Stimulated activated CD4-positive, alpha-beta T cell treated with anti-CD3 and anti-CD28 coated beads, Interleukin-15, amount 100 ng/mL, for 48 hours (primary cell): Measurements from ENCODE around the gene DTNB.
"Not testable (repeated sequence)": the region's sequence is repeated elsewhere in the genome, so short reads cannot be mapped to it uniquely, and the experiment has no call there.

Experiments used
- DNase-seq, 2 donors: peaks; one replicate each; pipeline ENCODE4 v3.0.0-alpha.2; 2020; ENCODE audit warnings: low read depth in 2 of 2

Gene DTNB

GRCh38 chr2:25673300-25674076 lies at the start of gene DTNB:
TSS of gene DTNB (minus strand) at chr2:25673577. CDS start at chr2:25652660, 20,917 bp downstream.
- DNase-seq = peak; percentile 45 to 61

GRCh38 chr2:25722224-25722623 lies 48.8 kb upstream of the DTNB start:
- DNase-seq = no peak

GRCh38 chr2:25720575-25720974 lies 47.2 kb upstream of the DTNB start:
- DNase-seq = no peak

- DNase-seq = no peak
Observed at GRCh38 chr2:25714740-25715139, 41.4 kb upstream of the DTNB start.

GRCh38 chr2:25712455-25712854 lies 39.1 kb upstream of the DTNB start:
- no peak for DNase-seq

- DNase-seq = no peak
Observed at GRCh38 chr2:25711675-25712354, 38.4 kb upstream of the DTNB start.

DNA sequence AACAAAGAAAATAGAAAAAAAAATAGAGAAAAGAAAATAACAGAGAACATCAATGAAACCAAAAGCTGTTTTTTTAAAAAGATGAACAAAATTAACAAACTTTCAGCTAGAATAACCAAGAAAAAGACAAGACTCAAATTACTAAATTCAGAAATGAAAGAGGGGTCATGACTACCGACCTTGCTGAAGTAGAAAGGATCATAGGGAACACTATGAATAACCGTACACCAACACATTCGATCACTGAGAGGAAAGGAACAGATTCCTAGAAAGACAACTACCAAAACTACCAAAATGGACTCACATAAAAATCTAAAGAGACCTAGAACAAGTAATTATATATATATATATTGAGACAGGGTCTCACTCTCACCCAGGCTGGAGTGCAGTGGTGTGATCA lies 37.4 kb upstream of the DTNB start:
- DNase-seq = no peak

DNA sequence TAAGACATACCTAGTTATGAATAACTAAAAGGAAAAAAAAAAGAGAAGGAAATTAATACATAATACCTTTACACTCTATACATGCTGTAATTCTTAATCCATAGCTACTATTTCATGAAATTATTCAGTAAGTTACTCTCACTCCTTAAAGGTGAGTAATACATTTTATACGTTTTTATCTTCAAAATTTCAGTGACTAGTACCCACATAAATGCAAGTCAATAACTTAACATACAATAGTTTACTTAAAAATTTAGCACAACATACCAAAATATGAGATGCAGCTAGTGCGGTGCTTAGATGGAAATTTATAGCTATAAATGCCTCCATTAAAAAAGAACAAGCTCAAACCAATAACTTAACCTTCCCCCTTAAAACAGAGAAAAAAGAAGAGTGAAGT lies 36.0 kb upstream of the DTNB start:
- DNase-seq = no peak

DNA sequence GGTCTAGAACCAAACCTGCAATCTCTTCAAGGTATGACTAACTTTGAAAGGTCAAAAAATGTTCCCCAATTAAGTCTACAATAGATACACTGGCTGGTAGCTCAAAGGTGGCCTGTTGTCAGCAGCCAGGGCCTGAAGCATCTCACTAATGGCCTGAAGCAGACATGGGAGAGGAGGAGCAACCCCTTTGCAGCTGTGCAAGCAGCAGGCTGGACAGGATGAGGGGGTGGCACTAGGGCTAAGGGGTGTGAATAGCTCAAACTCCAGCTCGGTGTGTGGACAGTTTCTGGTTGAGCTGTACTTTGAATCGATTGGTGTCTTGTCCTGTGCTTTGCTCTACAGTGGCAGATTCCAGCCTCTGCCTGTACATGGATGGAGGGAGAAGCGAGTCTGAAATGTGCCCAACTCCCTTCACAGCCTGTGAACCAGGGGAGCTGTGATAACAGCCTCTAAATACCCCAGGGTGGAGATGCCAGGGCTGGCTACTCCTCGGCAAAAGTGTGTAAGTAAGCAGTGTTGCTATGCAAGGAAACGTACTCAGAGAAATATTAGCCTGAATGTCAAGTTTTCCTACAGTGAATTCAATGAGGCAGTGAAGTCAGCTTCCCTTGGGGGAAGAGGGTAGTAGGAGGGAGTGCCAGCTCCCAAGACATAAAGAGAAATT lies 34.7 kb upstream of the DTNB start:
- no peak for DNase-seq

DNA sequence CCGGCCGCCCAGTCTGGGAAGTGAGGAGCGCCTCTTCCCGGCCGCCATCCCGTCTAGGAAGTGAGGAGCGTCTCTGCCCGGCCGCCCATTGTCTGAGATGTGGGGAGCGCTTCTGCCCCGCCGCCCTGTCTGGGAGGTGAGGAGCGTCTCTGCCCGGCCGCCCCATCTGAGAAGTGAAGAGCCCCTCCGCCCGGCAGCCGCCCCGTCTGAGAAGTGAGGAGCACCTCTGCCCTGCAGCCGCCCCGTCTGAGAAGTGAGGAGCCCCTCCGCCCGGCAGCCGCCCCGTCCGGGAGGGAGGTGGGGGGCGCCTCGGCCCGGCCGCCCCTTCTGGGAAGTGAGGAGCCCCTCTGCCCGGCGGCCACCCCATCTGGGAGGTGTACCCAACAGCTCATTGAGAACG lies 32.2 kb upstream of the DTNB start:
- DNase-seq = not testable (repeated sequence)

DNA sequence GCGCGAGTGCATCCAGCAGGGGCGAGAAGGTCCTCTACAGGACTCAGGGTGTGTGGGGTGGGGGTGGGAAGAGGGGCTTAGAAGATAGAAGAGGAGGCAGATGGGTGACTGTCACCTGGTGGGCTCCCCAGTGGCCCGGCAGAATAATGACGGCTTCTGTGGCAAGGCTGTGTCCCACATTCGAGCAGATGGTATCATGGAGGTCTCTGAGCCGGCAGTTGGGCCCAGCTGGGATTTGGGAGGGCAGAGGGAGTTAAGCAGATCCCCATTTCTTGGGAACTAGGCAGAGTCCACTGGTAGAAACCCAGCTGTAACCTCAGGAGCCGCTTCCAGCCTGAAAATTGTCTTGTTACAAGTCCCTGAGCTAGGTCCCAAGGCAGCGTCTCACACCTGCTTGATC lies 28.4 kb upstream of the DTNB start:
- no peak for DNase-seq

DNA sequence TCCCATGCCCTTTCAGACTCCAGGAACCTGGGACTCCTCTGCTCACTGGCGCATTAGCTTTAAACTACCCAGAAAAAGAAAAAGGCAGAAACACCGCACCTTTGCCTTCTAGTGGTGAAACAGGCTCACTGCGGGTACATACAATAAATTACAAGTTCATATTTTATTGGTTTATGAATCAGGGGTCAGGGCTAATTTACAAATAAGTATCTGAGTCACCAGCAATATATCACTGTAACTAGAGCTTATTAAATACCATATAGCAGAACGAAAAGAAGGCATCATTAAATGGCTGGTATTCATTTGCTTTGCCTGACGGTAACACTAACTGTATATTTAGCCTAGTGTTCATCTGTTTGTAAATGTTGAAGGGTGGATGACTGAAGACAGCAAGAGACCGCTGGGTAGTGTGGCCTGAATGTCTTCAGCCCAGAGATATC lies 26.9 kb upstream of the DTNB start:
- DNase-seq = peak in 1 of 2 donors; percentile 9

DNA sequence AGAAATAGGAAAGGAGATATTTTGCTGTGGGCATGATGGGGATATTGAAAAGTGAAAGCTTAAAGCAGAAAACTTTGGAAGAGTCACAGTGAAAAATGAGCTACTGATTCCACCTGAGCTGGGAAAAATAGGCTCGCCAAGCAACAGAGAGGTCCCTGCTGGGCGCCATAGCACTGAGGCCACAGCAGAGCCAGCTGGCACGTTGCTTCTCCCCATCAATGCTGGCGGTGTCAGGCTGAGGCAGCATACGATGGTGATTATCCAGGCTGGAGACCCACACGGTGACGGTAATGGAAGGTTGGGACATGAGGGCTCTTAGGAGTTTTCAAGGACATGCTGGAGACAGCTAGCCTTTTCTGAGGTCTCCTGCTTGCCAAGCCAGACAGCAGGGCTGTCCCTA lies 25.8 kb upstream of the DTNB start:
- DNase-seq = no peak

DNA sequence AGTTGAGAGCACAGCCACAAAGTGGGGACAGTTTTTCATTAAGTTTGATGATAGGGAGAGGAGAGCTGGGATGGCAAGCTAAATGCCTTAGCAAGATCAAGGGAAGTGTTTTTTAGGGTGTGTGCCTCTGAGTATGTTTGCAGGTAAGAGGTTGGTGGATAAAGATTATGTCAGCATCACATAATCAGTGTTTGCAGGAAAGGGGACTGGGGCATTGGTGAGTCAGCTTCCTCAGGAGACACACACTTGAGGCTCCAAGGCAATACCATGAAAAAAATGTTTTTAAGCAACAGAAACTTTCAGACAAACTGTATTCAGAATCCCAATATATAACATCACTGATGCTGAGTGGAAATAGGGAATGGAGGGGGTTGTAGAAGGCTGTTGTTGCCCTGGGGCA lies 25.4 kb upstream of the DTNB start:
- no peak for DNase-seq

- no peak for DNase-seq
Observed at GRCh38 chr2:25697559-25698341, 24.4 kb upstream of the DTNB start.

DNA sequence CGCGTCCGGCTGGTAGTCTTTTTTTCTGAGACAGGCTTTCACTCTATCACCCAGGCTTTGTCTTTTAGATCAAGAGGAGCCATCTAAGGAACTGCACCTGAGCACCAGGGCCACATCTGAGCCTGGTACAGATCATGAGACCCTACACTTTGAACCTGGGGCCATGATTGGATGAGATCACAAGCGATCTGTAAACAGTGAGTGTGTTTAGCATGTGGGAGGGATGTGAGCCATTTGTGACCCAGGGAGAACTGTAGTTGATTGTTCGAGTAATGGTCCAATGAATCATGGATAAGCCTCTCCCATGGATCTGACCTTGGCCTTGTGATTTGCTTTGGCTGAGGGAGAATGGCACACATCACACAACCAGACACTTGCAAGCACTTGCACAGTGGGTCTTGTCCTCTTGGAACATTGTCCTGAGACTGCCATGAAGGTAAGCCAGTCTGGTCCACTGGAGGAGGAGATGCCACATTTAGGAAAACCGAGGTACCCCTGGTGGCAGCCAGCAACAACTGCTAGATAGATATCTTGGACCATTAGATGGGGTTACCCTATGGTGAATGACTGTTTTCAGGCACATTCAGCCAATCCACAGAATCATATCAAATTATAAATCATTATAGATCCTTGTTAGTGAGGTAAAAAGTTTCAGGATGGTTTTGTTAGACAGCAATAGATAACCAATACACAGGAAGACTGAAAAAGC lies 19.5 kb upstream of the DTNB start:
- no peak for DNase-seq

DNA sequence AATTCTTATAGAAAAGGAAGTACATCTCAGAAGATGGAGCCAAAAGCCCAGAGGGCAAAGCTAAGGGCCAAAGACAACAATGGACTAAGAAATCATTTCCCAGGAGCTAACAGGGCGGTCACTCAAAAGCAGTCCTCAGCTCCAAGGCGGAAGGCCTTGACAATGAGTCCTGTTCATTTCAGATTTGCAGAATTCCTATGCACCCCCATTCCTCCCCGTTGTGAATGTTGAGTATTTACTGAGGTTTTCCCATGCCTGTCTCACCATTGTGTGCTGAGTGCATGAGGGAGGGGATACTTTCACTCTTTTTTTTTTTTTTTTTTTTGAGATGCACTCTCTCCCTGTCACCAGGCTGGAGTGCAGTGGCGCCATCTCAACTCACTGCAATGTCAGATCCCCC lies 18.8 kb upstream of the DTNB start:
- DNase-seq = no peak

DNA sequence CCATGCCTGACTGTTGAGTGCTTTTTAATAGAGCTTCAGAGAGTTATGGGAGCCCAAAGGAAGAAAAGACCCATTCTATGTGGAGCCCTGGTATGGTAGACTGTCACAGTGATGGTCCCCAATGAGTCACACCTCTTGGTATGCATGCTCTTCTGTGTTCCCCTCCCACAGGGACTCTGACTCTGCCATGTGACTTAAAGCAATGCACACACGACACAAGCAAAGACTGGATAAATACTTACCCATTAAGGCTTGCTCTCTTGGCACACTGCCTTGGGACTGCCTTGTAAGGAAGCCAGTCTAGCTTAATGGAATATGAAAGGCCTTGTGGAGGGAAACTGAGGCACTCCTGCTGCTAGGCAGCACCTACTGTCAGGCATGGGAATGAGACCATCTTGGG lies 16.7 kb upstream of the DTNB start:
- DNase-seq = no peak

DNA sequence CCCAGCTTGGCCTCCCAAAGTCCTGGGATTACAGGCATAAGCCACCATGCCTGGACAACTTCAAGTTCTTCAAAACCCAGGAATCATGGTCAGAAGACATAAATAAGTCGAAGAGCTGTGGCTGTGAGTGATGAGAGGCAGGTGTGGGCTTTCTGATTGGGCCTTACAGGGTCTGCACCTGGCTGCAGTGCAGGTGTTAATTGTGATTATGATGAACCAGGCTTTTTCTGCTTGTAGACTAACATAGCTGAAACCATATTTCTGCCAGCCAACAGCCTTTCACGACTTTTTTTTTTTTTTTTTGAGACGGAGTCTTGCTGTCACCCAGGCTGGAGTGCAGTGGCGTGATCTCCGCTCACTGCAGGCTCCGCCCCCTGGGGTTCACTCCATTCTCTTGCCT lies 14.9 kb upstream of the DTNB start:
- no peak for DNase-seq

- no peak for DNase-seq
Observed at GRCh38 chr2:25685741-25686140, 12.4 kb upstream of the DTNB start.
